ENCODE results near the gene U2AF2.

Gene U2AF2

DNA sequence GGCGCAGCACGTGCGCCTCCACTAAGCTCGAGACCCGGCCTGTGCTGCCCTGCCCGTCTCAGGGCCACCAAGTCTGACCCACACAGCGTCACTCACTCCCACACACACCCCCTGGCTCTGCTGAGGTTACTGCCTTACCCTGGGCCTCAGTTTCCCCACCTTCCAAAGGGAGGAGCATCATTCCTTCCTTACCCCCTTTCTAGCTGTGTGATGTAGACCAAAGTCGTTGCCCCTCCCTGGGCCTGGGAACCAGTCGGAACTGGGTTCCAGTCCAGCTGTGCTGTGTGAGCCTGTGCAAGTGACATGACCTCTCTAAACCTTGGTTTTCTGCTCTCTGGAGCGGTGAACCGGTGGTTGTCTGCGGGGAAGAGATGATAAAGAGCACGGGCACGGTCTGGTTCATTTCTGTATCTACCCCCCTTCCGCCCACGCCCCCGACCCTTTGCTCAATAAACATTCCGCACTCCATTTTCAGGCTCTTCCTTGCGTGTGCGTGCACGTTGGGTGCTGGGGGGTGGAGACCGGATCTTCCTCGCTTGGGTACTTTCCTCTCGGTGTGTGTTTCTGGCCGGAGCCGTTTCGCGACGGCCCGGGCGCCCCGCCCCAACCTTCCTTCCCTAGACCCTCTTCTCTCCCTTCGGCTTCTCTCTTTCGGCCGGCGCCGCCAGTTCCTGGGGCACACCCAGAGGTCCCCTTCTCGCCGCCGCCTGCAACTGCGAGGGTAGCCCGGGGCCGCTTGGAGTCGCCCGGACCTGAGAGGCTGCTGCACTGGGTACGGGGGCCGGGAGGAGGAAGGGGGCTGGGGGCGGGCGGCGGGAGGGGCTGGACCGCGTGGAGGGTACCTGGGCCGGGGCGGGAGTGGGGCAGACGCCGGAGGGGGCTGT lies 11.6 kb upstream of the U2AF2 start, which contains the start of gene ZNF581:
Gene ZNF581 (plus strand): TSS at position 647 of the 884 bp plus-strand sequence. CDS start 923 bp downstream, outside the sequence.
- peak; percentile 87 for DNase-seq (ENCODE audit: low read depth, low spot score)

DNA sequence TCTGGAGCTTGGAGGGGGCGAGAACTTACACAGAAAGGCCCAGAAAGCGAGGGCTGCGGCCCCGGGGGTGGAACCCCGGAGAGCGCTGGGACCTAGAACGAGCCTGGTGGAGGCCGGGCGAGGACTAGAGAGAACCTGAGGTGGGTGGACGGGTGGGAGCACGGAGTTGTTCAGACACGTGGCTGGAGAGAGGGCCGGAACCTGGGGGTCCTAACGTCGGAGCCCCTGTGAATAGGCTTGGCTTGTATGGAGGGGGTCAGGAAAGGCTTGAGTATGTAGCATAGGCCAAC lies 11.0 kb upstream of the U2AF2 start:
- DNase-seq (ENCODE audit: low read depth, low spot score), result no peak

DNA sequence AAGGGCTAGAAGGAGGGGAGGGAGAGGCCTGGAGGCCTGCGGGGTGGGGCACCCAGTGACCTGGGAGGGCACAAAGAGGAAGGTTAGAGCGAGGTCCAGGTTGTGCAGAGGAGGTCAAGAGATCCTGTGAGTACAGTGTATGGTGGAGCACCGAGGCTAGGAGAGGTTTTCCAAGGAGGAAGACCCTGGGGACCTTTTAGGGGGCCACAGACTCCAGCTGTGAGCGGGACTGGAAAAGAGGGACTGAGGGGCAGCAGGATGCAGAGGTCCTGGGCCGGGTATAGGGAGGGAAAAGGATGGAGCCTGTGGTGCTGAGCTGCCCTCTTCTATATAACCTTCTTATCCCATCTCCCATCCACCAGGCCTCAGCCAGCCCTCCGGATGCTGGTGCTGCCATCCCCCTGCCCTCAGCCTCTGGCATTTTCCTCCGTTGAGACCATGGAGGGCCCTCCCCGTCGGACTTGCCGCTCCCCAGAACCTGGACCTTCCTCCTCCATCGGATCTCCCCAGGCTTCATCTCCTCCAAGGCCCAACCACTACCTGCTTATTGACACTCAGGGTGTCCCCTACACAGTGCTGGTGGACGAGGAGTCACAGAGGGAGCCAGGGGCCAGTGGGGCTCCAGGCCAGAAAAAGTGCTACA lies 10.5 kb upstream of the U2AF2 start:
- no peak for DNase-seq (ENCODE audit: low read depth, low spot score)

DNA sequence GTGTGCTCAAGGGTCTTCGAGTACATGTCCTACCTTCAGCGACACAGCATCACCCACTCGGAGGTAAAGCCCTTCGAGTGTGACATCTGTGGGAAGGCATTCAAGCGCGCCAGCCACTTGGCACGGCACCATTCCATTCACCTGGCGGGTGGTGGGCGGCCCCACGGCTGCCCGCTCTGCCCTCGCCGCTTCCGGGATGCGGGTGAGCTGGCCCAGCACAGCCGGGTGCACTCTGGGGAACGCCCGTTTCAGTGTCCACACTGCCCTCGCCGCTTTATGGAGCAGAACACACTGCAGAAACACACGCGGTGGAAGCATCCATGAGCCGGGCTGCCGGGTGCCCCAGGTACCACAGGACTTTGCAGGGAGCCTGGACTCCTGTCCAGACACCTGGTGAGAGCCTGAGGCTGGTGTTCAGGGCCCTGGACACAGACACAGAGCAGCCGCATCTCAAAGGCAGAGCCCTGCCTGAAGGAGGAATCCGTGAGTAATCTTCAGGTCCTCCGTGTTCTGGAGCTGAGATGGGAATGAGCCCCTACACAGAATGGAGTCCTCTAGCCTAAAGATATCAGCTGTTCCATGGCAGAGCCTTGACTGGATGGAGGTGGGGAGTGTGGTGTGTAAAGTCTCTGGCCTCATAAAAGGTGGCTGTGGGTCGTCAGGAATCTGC lies 9.9 kb upstream of the U2AF2 start:
- no peak for DNase-seq (ENCODE audit: low read depth, low spot score)

DNA sequence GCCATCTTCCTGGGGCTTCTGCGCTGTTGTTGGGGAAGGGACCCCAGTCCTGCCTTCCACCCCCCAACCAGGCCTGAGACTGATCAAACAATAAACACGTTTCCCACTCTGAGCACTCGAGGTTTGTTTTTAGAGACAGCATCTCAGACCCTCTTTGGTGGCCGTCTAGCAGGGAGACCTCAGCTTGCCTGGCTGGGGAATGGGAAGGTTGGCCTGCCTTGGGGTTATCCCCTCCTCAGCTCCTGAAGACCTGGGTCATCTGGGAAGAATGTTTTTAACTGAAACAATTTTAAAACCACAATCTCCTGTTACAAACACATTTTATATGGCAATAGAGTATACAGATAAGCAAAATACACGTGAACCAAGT lies 9.3 kb upstream of the U2AF2 start:
- DNase-seq (ENCODE audit: low read depth, low spot score), result no peak

DNA sequence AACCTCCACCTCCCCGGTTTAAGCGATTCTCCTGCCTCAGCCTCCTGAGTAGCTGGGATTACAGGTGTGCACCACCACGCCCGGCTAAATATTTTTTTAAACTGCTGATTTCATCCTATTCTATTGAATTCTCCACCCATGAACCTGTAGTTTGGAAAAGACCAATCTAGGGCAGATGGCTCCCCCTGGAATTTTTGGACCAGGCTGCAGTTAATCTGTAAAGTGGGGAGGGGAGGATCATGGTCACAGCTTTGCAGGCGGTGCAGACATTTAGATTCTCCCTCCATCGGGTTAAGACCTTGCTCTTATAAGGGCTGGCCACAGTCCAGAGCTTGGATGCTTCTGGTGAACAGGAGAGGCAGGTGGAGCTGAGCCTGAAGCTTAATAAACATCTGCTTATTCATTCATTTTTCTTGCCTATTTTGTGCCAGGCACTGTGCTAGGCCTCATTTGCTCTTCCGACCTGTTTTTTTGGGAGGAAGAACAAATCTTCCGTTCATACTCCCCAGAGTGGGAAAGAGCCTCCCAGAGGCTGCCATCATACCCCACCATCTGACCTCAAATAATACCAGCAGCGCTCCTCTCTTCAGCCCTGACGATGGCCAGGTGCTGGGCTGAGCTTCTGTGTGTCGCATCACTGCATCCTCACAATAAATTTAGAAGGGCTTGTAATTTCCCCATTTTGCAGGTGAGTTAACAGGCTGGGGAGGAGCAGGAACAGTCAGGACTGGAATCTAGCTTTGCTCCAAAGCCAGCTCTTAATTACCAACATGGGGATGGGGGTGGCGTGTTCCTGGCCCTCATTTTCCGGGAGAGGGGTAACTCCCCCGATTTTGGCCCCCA lies 7.7 kb upstream of the U2AF2 start:
- no peak for DNase-seq (ENCODE audit: low read depth, low spot score)

DNA sequence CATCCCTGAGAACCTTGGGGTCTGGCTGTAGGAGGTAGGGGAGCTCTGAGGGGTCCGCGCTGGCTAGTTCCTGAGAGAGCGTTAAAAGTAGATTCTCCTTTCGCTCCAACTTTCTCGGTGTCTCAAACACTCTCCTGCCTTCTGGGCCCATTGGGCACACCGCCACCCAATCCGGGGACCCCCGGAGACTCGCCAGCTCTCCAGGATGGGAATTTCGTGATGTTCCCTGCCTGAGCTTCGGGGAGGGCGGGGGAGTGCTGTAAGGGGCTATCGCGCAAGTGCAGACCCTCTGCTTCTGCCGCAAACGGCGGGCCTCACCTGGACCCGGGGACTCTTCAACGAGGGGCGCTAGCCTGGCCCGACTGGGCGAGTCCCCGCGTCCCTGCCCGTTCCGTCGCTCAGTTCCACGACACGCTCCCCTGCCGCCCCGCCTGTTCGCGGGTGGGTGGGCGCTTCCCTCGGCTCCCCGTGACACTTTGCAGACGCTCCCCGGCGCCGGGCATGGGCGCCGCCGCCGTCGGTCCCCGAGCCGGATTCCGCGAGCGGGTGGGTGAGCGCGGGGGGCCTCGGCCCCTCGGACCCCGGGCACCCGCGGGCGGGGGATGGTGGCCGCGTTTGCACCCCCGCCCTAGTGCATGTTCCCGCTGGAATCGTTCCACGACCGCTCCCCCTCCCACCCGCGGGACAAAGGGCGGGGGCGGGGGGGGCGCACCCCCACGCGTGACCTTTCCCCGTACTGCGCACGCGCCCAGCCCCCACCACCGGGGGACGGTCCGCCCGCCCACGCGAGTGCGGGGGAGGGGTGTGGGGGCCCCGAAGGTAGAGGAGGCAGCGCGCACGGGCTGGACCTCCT lies 6.9 kb upstream of the U2AF2 start, which contains the start of gene CCDC106:
Gene CCDC106 (plus strand): TSS at position 481 of the 853 bp plus-strand sequence. CDS start 835 bp downstream, outside the sequence.
- DNase-seq (ENCODE audit: low read depth, low spot score), result peak; percentile 90

DNA sequence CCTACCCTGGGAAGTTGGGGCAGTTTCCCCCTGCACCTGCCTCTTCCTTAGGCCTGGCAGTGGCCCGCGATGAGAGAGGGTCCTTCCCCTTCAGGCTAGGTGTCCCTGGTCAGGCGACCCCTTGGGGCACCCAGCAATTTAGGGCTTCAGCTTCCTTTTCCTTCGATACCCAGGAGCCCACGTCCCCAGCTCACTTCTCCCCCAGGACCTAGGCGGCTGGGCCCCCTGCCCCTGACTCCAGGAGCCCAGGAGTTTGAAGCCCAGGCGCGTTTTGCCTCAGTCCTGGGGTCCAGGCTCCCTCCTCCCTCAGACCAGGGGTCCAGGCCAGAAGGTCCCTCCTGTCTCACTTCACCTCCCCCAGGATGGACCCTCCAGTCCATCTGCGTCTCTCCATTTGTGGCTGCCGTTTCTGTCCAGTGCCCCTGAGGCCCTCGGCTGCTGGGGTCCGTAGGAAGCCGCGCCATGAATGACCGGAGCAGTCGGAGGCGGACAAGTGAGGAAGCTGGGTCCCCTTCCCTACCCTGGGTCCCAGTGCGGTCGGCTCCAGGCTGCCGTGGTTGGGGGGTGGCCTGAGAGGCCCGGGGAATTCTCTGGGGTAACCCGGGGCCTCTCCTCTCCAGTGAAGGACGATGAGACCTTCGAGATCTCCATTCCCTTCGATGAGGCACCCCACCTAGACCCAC lies 6.1 kb upstream of the U2AF2 start:
- DNase-seq (ENCODE audit: low read depth, low spot score), result no peak

DNA sequence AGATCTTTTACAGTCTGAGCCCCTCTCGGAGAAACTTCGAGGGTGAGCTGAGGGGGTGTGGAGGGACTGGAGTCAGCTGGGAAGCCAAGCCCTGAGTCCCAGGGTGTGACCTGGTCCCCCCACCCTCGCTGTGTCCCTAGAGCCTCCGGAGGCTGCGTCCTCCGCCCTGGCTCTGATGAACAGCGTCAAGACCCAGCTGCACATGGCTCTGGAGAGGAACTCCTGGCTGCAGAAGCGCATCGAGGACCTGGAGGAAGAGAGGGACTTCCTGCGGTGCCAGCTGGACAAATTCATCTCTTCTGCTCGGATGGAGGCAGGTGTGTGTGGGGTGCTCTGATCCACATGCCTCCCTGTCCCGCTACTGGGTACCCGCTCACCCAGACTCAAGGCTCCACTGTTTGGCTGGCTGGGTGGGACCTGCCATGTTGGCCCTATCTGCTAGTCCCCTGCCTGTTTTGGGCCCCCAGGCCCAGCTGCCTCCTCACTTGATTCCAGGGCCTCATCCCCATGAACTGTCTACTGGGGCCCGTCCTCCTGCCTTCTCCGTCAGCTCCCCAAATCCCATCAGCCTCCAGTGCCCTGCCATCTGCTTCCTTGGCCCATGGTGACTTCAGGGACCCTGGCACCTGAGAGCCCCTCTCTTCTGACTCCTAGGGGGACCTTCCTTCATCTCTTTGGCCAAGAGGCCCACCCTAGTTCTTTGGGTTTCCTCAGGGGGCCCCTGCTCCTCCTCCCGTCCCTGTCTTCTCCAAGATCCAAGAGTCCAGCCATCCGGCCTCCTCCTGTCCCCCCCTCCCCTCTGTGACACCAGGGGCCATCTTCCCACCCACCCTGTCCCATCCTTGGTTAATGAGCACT lies 5.3 kb upstream of the U2AF2 start:
- no peak for DNase-seq (ENCODE audit: low read depth, low spot score)

DNA sequence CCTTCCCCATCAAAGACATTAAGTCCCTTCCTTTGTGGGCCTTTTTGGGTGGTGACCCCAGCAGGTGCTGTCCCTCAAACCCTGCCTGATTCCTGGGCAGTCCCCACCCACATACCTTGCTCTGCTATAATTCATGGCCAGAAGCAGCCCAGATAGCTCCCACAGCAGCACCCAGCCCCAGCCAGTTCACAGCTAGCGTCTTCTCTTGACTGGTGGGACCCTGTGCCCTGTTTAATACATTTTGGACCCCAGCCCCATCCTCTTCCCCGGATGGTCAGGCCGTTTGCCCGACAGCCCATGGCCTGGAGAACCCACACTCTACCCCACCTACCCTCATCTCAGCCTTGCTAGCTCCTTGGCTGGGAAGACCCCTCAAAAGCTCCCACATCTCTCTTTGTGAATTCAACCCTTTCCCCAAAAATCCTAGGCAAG lies 4.7 kb upstream of the U2AF2 start:
- no peak for DNase-seq (ENCODE audit: low read depth, low spot score)

DNA sequence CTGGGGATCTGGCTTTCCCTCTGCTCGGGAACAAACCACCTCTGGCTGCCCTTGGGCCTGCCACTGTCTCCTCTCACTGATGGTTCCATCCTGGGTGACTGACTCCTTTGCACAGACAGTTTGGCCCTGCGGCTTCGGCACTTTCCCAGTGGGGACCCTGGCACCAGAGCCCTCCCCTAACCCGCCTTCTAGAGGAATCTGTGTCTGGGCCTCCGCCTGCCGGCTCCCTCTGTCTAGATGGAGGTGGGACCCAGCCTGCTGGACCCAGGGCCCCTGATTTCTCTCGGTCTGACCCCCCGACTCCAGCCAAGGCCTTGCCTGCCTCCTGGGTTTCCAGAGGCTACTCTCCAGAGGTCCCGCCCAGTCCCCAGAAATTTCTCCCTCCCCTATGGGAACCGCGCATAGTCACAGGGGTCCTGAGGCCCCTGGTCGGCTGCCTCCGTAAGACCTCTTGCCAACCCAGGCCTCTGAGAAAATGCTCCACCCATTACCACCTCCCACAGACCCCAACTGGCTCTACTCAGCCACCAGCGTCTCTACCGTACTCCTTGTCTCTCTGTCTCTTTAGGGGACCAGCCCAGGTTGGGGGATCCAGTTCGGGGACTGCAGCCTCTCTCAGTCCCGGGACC lies 4.1 kb upstream of the U2AF2 start:
- no peak for DNase-seq (ENCODE audit: low read depth, low spot score)

DNA sequence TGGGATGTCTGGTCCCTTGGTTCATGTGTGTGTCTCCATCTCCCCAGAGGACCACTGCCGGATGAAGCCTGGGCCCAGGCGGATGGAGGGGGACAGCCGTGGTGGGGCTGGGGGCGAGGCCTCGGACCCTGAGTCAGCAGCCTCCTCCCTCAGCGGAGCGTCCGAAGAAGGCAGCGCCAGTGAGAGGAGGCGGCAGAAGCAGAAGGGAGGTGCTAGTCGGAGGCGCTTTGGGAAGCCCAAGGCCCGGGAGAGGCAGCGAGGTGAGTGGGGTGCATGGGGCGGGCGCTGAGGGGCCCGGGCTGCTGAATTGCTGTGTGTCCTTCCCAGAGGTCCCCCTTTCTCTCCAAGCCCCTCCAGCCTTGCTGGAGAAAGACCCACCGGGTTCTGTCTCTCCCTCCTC lies 3.6 kb upstream of the U2AF2 start:
- no peak for DNase-seq (ENCODE audit: low read depth, low spot score)

DNA sequence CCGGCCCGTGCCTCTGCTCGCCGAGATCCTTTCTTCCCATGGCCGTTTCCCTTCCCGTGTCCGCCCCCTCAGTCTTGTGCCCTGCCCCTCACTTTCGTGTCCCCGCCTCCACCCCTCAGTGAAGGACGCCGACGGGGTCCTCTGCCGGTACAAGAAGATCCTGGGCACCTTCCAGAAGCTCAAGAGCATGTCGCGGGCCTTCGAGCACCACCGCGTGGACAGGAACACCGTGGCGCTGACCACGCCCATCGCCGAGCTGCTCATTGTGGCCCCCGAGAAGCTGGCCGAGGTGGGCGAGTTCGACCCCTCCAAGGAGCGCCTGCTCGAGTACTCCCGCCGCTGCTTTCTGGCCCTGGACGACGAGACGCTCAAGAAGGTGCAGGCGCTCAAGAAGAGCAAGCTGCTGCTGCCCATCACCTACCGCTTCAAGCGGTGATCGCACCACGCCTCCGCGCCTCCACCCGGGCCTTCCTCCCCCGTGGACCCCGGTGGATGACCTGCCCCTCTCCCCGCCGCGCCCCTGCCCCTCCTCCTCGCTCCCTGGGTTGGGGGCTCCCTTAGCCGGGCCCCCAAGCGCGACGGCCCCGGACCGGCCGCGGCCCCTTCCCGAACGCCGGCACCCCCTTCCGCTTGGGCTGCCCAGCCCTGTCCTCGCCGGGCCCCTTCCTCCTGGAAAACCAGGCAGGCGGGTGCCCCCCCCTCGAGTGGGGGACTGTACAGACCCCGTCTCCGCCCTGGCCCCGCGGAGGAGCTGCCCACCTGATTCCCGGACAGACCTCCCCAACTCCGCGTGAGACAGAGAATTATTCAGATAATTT lies 2.3 kb upstream of the U2AF2 start:
- no peak for DNase-seq (ENCODE audit: low read depth, low spot score)

DNA sequence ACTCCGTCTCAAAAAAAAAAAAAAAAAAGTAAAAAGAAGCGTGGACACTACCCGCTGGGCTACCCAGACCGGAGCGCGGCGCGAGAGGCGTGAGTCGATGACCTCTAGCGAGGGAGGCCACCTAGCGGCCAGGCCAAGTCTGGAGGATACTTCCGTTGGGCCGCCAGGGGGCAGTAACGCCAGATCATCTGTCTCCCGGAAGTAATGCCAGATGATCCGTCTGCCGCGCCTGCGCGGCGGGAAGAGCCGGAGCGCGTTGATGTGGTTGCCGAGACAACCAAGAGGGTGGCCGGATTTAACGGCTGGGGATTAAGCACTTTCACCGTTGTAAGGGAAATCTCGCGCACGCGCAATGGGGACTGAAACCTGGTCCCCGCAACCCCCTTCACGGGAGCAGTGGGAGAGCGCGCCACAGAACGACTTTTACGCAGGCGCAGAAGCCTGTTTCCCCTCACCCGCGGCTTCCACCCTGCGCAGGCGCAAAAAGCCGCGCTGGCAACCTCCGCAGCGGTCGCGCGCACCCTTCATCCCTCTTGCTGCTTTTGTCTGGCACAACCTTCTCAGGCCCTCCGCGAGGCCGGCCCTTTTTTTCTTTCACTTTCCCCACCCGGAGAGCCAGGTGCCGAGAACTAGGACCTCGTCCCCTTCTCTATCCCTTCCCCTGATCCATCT lies 1.0 kb upstream of the U2AF2 start:
- peak; percentile 100 for DNase-seq (ENCODE audit: low read depth, low spot score)

DNA sequence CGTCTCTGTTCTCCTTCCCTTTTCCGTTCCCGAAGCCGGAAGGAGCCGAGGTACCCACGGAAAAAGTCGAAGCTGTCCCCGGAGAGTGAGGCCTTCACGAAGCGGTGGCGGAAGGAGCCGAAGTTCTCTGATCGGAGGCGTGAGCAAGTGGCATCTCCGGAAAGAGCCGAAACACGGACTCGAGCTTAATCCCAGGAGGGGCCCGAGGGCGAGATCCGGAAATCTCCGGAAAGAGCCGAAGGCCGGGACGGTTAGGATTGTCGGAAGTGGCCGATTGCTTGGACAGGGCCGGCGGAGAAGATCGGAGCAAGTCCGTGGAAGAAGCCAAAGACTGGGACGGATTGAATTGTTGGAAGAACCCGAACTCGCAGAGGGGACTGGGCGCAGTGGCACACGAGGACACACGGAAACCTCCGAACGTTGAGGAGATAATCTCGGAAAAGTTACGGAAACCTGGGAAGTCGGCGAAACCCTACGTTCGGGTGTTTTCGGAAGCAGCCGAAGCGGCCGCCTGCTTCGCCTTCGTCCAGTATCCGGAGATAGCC lies 440 bp upstream of the U2AF2 start:
- DNase-seq (ENCODE audit: low read depth, low spot score), result peak; percentile 100

DNA sequence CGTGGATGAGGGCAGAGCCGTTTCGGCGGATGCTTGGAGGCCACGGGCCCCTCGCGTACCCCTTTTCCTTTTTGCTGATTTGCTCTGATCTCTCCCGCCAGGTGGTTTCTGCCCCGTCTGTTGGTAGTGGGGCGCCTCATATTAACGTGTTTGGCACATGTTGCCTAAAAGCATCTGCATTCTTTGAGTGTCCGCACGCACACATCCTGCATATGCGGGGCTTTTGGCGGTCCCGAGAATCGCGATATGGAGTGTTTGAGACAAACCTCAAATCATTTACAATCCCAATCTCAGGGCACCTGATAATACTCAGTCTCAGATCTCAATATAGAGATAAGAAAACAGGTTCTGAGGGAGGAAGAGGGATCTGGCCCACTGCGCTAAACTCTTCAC lies 809 bp downstream of the U2AF2 start:
- no peak for DNase-seq (ENCODE audit: low read depth, low spot score)

DNA sequence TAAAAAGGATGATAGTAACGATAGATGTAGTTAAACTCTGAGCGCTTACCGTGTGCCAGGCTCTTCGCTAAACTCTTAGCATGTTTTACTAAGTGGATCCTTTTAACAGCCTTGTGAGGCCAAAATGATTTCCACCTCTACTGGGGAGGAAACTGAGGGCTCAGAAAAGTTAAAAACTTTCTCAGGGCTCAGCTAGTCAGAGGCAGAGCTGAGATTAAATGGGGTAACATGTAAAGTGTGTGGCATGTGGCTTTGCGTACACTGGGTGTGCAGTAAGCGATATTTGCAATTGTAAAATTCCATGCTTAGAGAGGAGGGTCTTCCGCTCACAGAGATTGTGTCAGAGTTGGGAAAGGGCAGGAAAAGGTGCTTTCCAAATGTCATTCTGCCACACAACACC lies 1.7 kb downstream of the U2AF2 start:
- no peak for DNase-seq (ENCODE audit: low read depth, low spot score)

All from astrocyte of the hippocampus (primary cell).